Measurements from ENCODE around the gene CD2AP. TPM values are rescaled to one million over a fixed set of nuclear protein-coding genes. Genes with fewer than 3 reads are reported as not detected.

Gene CD2AP
- total and polyA plus RNA-seq, 2 of the 8 experiments (the other 6 are each of a cell fraction or from before 2014, with no cell fraction given), result 8.6 to 75.6 TPM

GRCh38 chr6:47574789-47575188, 97.2 kb downstream of the CD2AP start:
- CTCF ChIA-PET (ENCODE audit: partially characterized antibody), result interaction anchor here (0.7 kb wide), 1 partner anchor 65 kb away, joined by 3 read pairs; no protein-coding TSS in a partner anchor
- H3K56ac ChIP-seq (replicated peaks; ENCODE audit: insufficient read length, low read depth, low read length), result no peak overlapping the region
- POLR2A ChIA-PET (ENCODE audit: partially characterized antibody), result interaction anchor here (0.8 kb wide), 1 partner anchor 18 kb away, joined by 3 read pairs; no protein-coding TSS in a partner anchor
- TF ChIP-seq RBBP5 (IDR thresholded peaks at IDR 0.05; ENCODE audit: borderline replicate concordance, low read depth, low read length) (no peak), RAD21 (IDR thresholded peaks at IDR 0.05 in 1 of 2, conservative IDR thresholded peaks at IDR 0.05 in 1 of 2; ENCODE audit: low read depth in 2 of 2, low read length in 2 of 2) (no peak), MAFK (IDR thresholded peaks at IDR 0.05; ENCODE audit: low read depth, low read length) (no peak), KDM4A (IDR thresholded peaks at IDR 0.05; ENCODE audit: low read depth, low read length, severe bottlenecking) (no peak), SP2 (IDR thresholded peaks at IDR 0.05; ENCODE audit: low read length) (no peak), SIN3A (conservative IDR thresholded peaks at IDR 0.05 in 1 of 2, IDR thresholded peaks at IDR 0.05 in 1 of 2; ENCODE audit: low read depth in 1 of 2, low read length in 2 of 2) (no peak), SP1 (IDR thresholded peaks at IDR 0.05; ENCODE audit: low read depth, low read length) (no peak), HDAC6 (IDR thresholded peaks at IDR 0.05; ENCODE audit: low read depth, low read length) (no peak), CBX5 (IDR thresholded peaks at IDR 0.05; ENCODE audit: low read depth, low read length) (no peak), CHD1 (IDR thresholded peaks at IDR 0.05; ENCODE audit: low read depth, low read length) (no peak), YY1 (IDR thresholded peaks at IDR 0.05; ENCODE audit: low read depth, low read length) (no peak), ATF2 (IDR thresholded peaks at IDR 0.05; ENCODE audit: low read length) (no peak)

More at GRCh38 chr6:47574789-47575188, 97.2 kb downstream of the CD2AP start:
- Histone ChIP-seq H3K4me1 (replicated peaks in 1 of 4; ENCODE audit: control insufficient read depth in 3 of 4, insufficient read depth in 4 of 4, low read length in 3 of 4) (peaks cover 0 to 3% (median 0%) of the 10 kb centered on the region in 4 experiments; a peak in 2 of 7 replicates), H3K23ac (ENCODE audit: insufficient read length) (no peak overlapping the region), H3K23me2 (ENCODE audit: low read depth, low read length) (no peaks in the 10 kb centered on the region), H3K18ac (ENCODE audit: extremely low read depth, low read length) (no peak overlapping the region), H3K9me3 (ENCODE audit: insufficient read depth in 2 of 2, low read depth in 1 of 2, low read length in 1 of 2) (no peaks in the 10 kb centered on the region), H4K8ac (ENCODE audit: extremely low read depth, insufficient read depth, low read length) (no peak overlapping the region), H3K4me3 (ENCODE audit: extremely low read depth in 1 of 4, insufficient read depth in 2 of 4, low read depth in 3 of 4, low read length in 4 of 4) (no peak overlapping the region), H2BK15ac (ENCODE audit: low read length) (no peak overlapping the region), H3K79me1 (ENCODE audit: low read depth, low read length) (no peaks in the 10 kb centered on the region), H4K5ac (ENCODE audit: insufficient read length, low read depth, low read length) (no peak overlapping the region), H3K36me3 (ENCODE audit: control insufficient read depth in 2 of 4, insufficient read depth in 4 of 4, low read length in 3 of 4) (peaks cover 2 to 47% (median 9%) of the 10 kb centered on the region in 4 experiments; a peak in 5 of 8 replicates), H3K9ac (replicated peaks in 1 of 4; ENCODE audit: extremely low read depth in 1 of 4, low read depth in 3 of 4, low read length in 3 of 4) (no peak overlapping the region), H3K14ac (ENCODE audit: insufficient read length) (no peak overlapping the region), H3K79me2 (ENCODE audit: control insufficient read depth in 1 of 2, insufficient read depth in 2 of 2, low read length in 2 of 2) (peaks cover 0 to 36% of the 10 kb centered on the region in 2 experiments; a peak in 3 of 4 replicates), H2BK120ac (replicated peaks; ENCODE audit: low read depth, low read length) (no peak overlapping the region), H2BK12ac (ENCODE audit: low read depth, low read length) (no peak overlapping the region), H2BK20ac (ENCODE audit: low read length) (no peak overlapping the region), H4K91ac (replicated peaks; ENCODE audit: insufficient read length, low read length) (no peak overlapping the region), H3K27ac (ENCODE audit: low read depth, low read length) (no peak overlapping the region), H3K27me3 (replicated peaks in 1 of 4; ENCODE audit: control insufficient read depth in 3 of 4, extremely low read depth in 1 of 4, insufficient read depth in 3 of 4, low read length in 3 of 4) (no peaks in the 10 kb centered on the region), H2AK5ac (ENCODE audit: low read depth, low read length) (no peak overlapping the region), H3K4me2 (ENCODE audit: insufficient read depth in 1 of 2, low read depth in 2 of 2, low read length in 2 of 2) (no peak overlapping the region), H3K4ac (replicated peaks; ENCODE audit: insufficient read length, low read depth, low read length) (no peak overlapping the region), H2AFZ (ENCODE audit: low read length) (no peak overlapping the region), H4K20me1 (replicated peaks in 1 of 2; ENCODE audit: control insufficient read depth in 1 of 2, insufficient read depth in 2 of 2, low read length in 2 of 2) (no peaks in the 10 kb centered on the region), H2BK5ac (ENCODE audit: low read depth, low read length) (no peak overlapping the region)
- whole genome bisulfite sequencing, 2 experiments (ENCODE audit: extremely low coverage in 1 of 2, insufficient coverage in 1 of 2, insufficient read length in 1 of 2, insufficient replicate concordance in 2 of 2, low coverage in 1 of 2, low lambda C conversion rate in 2 of 2, missing lambda C conversion rate in 1 of 2), result 90% methylated on average over 2 of the region's 2 CpGs; no CpG with 5 or more reads in 1 of the 2 experiments
- FAIRE-seq (no peak), DNase-seq (ENCODE audit: low read depth in 1 of 2, low spot score in 2 of 2) (no peak)
